HEK293 (cell line): ENCODE measurements around the gene ALOX12.

ENCODE experiments used
- CTCF ChIA-PET: fragments of 350-600 bp; formaldehyde crosslinking; extraction: SDS; loops from one replicate; lab custom pipeline; 2021; ENCODE audit warnings: antibody characterized with exemption; lab: Yijun Ruan, JAX
- POLR2A ChIA-PET: fragments of 300-600 bp; formaldehyde crosslinking; extraction: SDS; loops from one replicate; lab custom pipeline; 2020; ENCODE audit warnings: antibody characterized with exemption, inconsistent platforms; lab: Yijun Ruan, JAX
- H3K27ac ChIP-seq: fragments of 200-500 bp; sonication (Bioruptor generic); 2 replicates; pipeline ENCODE4 v1.5.1; 2014; ENCODE audit warnings: low read depth, low read length, control low read depth, inconsistent platforms; ENCODE audit errors: extremely low read depth
- H3K36me3 ChIP-seq, 2 experiments: fragments of 200-500 bp in 1 of 2; sonication (Bioruptor generic) in 1 of 2; 1 replicate in 1 of 2; 2 replicates in 1 of 2; pipeline ENCODE4 v1.5.1; 2014 to 2017; ENCODE audit warnings: inconsistent platforms in 2 of 2, low read length in 2 of 2; ENCODE audit not compliant: control insufficient read depth in 2 of 2, insufficient read depth in 1 of 2
- H3K4me1 ChIP-seq: fragments of 200-500 bp; sonication (Bioruptor generic); 2 replicates; pipeline ENCODE4 v1.5.1; 2014; ENCODE audit warnings: mild to moderate bottlenecking, low read length, inconsistent platforms; ENCODE audit not compliant: control insufficient read depth, insufficient read depth
- H3K4me3 ChIP-seq: 2 replicates; pipeline ENCODE4 v1.5.1; 2011; ENCODE audit warnings: low read depth, mild to moderate bottlenecking, control low read depth, low read length, moderate library complexity
- H3K9me3 ChIP-seq: fragments of 200-500 bp; sonication (Bioruptor generic); 2 replicates; pipeline ENCODE4 v1.5.1; 2014; ENCODE audit warnings: low read depth, low read length, inconsistent platforms; ENCODE audit not compliant: control insufficient read depth, insufficient read depth
- GLIS1 ChIP-seq: fragments of 450-650 bp; formaldehyde crosslinking; IDR thresholded peaks from 2 replicates; pipeline ENCODE4 v1.5.1; 2016; ENCODE audit warnings: missing biosample characterization, missing genetic modification characterization
- IKZF3 ChIP-seq: fragments of 450-650 bp; IDR thresholded peaks from 2 replicates; pipeline ENCODE4 v1.5.0; 2018; ENCODE audit warnings: missing biosample characterization, mild to moderate bottlenecking, missing genetic modification characterization, moderate library complexity
- KLF1 ChIP-seq: fragments of 450-650 bp; formaldehyde crosslinking; IDR thresholded peaks from 2 replicates; pipeline ENCODE4 v1.5.1; 2016; ENCODE audit warnings: missing biosample characterization, missing genetic modification characterization
- KLF7 ChIP-seq: fragments of 450-650 bp; formaldehyde crosslinking; IDR thresholded peaks from 2 replicates; pipeline ENCODE4 v1.5.1; 2016; ENCODE audit warnings: missing biosample characterization, missing genetic modification characterization, borderline replicate concordance
- KLF8 ChIP-seq: fragments of 450-650 bp; formaldehyde crosslinking; IDR thresholded peaks from 2 replicates; pipeline ENCODE4 v1.5.1; 2016; ENCODE audit warnings: missing biosample characterization, missing genetic modification characterization
- SP2 ChIP-seq: fragments of 450-650 bp; formaldehyde crosslinking; IDR thresholded peaks from 2 replicates; pipeline ENCODE4 v1.5.1; 2016; ENCODE audit warnings: missing biosample characterization, missing genetic modification characterization
- SP3 ChIP-seq: fragments of 450-650 bp; formaldehyde crosslinking; IDR thresholded peaks from 2 replicates; pipeline ENCODE4 v1.5.1; 2016; ENCODE audit warnings: missing biosample characterization, missing genetic modification characterization
- ZBTB17 ChIP-seq: fragments of 450-650 bp; formaldehyde crosslinking; IDR thresholded peaks from 2 replicates; pipeline ENCODE4 v1.5.1; 2016; ENCODE audit warnings: missing biosample characterization, missing genetic modification characterization
- ZBTB8A ChIP-seq: fragments of 450-650 bp; formaldehyde crosslinking; IDR thresholded peaks from 2 replicates; pipeline ENCODE4 v1.5.1; 2016; ENCODE audit warnings: missing biosample characterization, missing genetic modification characterization
- ZEB2 ChIP-seq: fragments of 450-650 bp; formaldehyde crosslinking; IDR thresholded peaks from 2 replicates; pipeline ENCODE4 v1.5.1; 2016; ENCODE audit warnings: missing biosample characterization, missing genetic modification characterization
- ZNF335 ChIP-seq: fragments of 450-650 bp; formaldehyde crosslinking; conservative IDR thresholded peaks from 2 replicates; pipeline ENCODE4 v1.5.1; 2016; ENCODE audit warnings: missing biosample characterization, missing genetic modification characterization
- ZNF404 ChIP-seq: fragments of 450-650 bp; formaldehyde crosslinking; IDR thresholded peaks from 2 replicates; pipeline ENCODE4 v1.5.1; 2017; ENCODE audit warnings: missing biosample characterization, missing genetic modification characterization
- ZNF426 ChIP-seq: fragments of 450-650 bp; formaldehyde crosslinking; IDR thresholded peaks from 2 replicates; pipeline ENCODE4 v1.5.1; 2017; ENCODE audit warnings: missing biosample characterization, missing genetic modification characterization, mild to moderate bottlenecking, inconsistent platforms, moderate library complexity
- ZNF473 ChIP-seq: fragments of 450-650 bp; formaldehyde crosslinking; IDR thresholded peaks from 2 replicates; pipeline ENCODE4 v1.5.1; 2017; ENCODE audit warnings: missing biosample characterization, missing genetic modification characterization
- ZNF561 ChIP-seq: fragments of 450-650 bp; IDR thresholded peaks from 2 replicates; pipeline ENCODE4 v1.5.1; 2018; ENCODE audit warnings: missing biosample characterization, missing genetic modification characterization, borderline replicate concordance
- ZNF596 ChIP-seq: fragments of 450-650 bp; IDR thresholded peaks from 2 replicates; pipeline ENCODE4 v1.5.0; 2018; ENCODE audit warnings: missing biosample characterization, mild to moderate bottlenecking, missing genetic modification characterization, moderate library complexity
- ZNF654 ChIP-seq: fragments of 450-650 bp; formaldehyde crosslinking; IDR thresholded peaks from 2 replicates; pipeline ENCODE4 v1.5.1; 2016; ENCODE audit warnings: low read depth, missing biosample characterization, missing genetic modification characterization
- ZNF660 ChIP-seq: fragments of 450-650 bp; IDR thresholded peaks from 2 replicates; pipeline ENCODE4 v1.5.1; 2018; ENCODE audit warnings: missing biosample characterization, mild to moderate bottlenecking, missing genetic modification characterization
- ZNF76 ChIP-seq: fragments of 450-650 bp; formaldehyde crosslinking; IDR thresholded peaks from 2 replicates; pipeline ENCODE4; 2016; ENCODE audit warnings: low read depth, missing biosample characterization, missing genetic modification characterization, borderline replicate concordance
- ZNF777 ChIP-seq: fragments of 450-650 bp; formaldehyde crosslinking; IDR thresholded peaks from 2 replicates; pipeline ENCODE4 v1.5.1; 2017; ENCODE audit warnings: missing biosample characterization, missing genetic modification characterization, borderline replicate concordance
- ZSCAN16 ChIP-seq: fragments of 450-650 bp; formaldehyde crosslinking; IDR thresholded peaks from 2 replicates; pipeline ENCODE4 v1.5.1; 2016; ENCODE audit warnings: missing biosample characterization, missing genetic modification characterization
- TF ChIP-seq, protein P1 (sequence below): fragments of 450-650 bp; formaldehyde crosslinking; optimal IDR thresholded peaks from 2 replicates; pipeline ENCODE3; 2016; ENCODE audit warnings: missing biosample characterization, mild to moderate bottlenecking, missing genetic modification characterization
- TF ChIP-seq, protein P2 (sequence below): sonication (generic); formaldehyde crosslinking; IDR thresholded peaks from 2 replicates; pipeline ENCODE4 v1.8.1; 2022; ENCODE audit warnings: mild to moderate bottlenecking, moderate library complexity, missing genetic modification reagents
- TF ChIP-seq, protein P3 (sequence below): fragments of 450-650 bp; formaldehyde crosslinking; IDR thresholded peaks from 2 replicates; pipeline ENCODE4 v1.5.1; 2016; ENCODE audit warnings: missing biosample characterization, missing genetic modification characterization
- TF ChIP-seq, protein P4 (sequence below): fragments of 450-650 bp; formaldehyde crosslinking; IDR thresholded peaks from 2 replicates; pipeline ENCODE4 v1.5.1; 2016; ENCODE audit warnings: missing biosample characterization, missing genetic modification characterization
- TF ChIP-seq, protein P5 (sequence below): fragments of 450-650 bp; formaldehyde crosslinking; IDR thresholded peaks from 2 replicates; pipeline ENCODE4 v1.5.1; 2017; ENCODE audit warnings: missing biosample characterization, mild to moderate bottlenecking, missing genetic modification characterization, moderate library complexity

ALOX12 gene

DNA sequence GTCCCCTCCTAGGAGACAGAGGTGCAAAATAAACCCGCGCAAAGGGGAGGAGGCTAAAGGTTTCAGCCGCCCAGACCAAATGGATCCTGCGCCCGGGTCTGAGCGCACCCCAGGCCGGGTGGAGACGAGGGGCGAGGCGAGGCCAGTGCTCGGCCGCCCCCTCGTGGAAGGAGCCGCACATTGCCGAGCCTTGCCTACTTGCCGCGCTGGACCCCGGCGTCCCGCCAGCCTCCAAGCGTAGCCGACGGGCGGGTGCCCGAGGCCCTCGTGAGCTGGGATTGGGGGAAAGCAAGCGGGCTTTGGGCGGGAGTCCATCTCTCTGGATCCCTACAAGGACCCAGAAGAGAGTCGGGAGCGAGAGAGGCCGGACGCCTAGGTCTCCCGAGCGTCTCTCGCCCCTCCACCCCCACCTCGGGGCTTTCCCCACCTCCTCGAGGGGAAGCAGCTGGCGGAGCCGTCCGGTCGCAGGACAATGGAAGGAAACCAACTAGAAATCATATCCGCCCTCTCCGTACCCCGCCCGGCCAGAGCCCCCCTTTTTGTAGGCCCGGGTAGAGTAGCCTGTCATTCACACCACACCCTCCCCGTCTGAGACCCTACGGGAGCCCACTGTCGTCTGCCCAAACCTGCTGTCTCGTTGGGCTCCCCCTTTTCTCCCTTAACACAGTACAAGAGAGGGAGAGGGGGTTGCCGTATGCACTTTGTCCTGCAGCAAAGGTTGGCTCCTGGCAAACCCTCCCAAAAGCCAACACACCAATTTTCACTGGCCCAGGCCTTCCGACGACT, 26.3 kb downstream of the ALOX12 start:
- no peak overlapping the region for H3K4me3 ChIP-seq
- CTCF ChIA-PET, result interaction anchor here (0.6 to 3.1 kb wide), 38 partner anchors 10 to 1490 kb away, joined by 3 to 35 read pairs (median 5); partner anchors contain the start of genes CLEC10A, RNASEK and SLC16A13
- no peak overlapping the region for H3K27ac ChIP-seq
- H3K36me3 ChIP-seq, result peaks cover 0 to 5% of the 10 kb centered on the region in 2 experiments; a peak in 1 of 3 replicates
- H3K4me1 ChIP-seq, result peaks cover 3% of the 10 kb centered on the region; the same call in 1 of the 2 replicates
- no peaks in the 10 kb centered on the region for H3K9me3 ChIP-seq
- POLR2A ChIA-PET, result interaction anchor here (0.6 to 1.6 kb wide), 3 partner anchors 13 to 196 kb away, joined by 3 to 5 read pairs (median 5); partner anchors contain the start of gene SLC16A13
- TF ChIP-seq, protein P1, sequence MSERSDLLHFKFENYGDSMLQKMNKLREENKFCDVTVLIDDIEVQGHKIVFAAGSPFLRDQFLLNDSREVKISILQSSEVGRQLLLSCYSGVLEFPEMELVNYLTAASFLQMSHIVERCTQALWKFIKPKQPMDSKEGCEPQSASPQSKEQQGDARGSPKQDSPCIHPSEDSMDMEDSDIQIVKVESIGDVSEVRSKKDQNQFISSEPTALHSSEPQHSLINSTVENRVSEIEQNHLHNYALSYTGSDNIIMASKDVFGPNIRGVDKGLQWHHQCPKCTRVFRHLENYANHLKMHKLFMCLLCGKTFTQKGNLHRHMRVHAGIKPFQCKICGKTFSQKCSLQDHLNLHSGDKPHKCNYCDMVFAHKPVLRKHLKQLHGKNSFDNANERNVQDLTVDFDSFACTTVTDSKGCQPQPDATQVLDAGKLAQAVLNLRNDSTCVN (tag by site-specific recombination), result peak; percentile 66
- TF ChIP-seq KLF1 (peak; percentile 9; the same call in 1 of the 2 replicates), KLF8 (tag by site-specific recombination) (peak; percentile 64; the same call in 1 of the 2 replicates), ZSCAN16 (no peak), SP3 (peak; percentile 50), ZNF654 (tag by site-specific recombination) (peak; percentile 73), ZNF335 (tag by site-specific recombination) (peak; percentile 32; the same call in 1 of the 2 replicates), ZNF777 (tag by site-specific recombination) (peak; percentile 75), KLF7 (tag by site-specific recombination) (0 out of 2 replicates have a peak, but pooled peaks have one; percentile 17), GLIS1 (tag by site-specific recombination) (no peak), ZNF76 (peak; percentile 37; the same call in 1 of the 2 replicates), ZNF561 (0 out of 2 replicates have a peak, but pooled peaks have one; percentile 40), SP2 (peak; percentile 7), ZNF596 (tag by site-specific recombination) (0 out of 2 replicates have a peak, but pooled peaks have one; percentile 16), ZNF404 (tag by site-specific recombination) (no peak), ZBTB8A (tag by site-specific recombination) (peak; percentile 39; the same call in 1 of the 2 replicates), IKZF3 (tag by site-specific recombination) (0 out of 2 replicates have a peak, but pooled peaks have one; percentile 21), ZNF473 (tag by site-specific recombination) (no peak), ZNF426 (tag by site-specific recombination) (no peak), ZBTB17 (tag by site-specific recombination) (peak; percentile 49; the same call in 1 of the 2 replicates), ZEB2 (tag by site-specific recombination) (0 out of 2 replicates have a peak, but pooled peaks have one; percentile 16), ZNF660 (tag by site-specific recombination) (0 out of 2 replicates have a peak, but pooled peaks have one; percentile 58)
- TF ChIP-seq, protein P2, sequence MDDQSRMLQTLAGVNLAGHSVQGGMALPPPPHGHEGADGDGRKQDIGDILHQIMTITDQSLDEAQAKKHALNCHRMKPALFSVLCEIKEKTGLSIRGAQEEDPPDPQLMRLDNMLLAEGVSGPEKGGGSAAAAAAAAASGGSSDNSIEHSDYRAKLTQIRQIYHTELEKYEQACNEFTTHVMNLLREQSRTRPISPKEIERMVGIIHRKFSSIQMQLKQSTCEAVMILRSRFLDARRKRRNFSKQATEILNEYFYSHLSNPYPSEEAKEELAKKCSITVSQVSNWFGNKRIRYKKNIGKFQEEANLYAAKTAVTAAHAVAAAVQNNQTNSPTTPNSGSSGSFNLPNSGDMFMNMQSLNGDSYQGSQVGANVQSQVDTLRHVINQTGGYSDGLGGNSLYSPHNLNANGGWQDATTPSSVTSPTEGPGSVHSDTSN, result peak; percentile 76; the same call in 1 of the 2 replicates
- TF ChIP-seq, protein P3, sequence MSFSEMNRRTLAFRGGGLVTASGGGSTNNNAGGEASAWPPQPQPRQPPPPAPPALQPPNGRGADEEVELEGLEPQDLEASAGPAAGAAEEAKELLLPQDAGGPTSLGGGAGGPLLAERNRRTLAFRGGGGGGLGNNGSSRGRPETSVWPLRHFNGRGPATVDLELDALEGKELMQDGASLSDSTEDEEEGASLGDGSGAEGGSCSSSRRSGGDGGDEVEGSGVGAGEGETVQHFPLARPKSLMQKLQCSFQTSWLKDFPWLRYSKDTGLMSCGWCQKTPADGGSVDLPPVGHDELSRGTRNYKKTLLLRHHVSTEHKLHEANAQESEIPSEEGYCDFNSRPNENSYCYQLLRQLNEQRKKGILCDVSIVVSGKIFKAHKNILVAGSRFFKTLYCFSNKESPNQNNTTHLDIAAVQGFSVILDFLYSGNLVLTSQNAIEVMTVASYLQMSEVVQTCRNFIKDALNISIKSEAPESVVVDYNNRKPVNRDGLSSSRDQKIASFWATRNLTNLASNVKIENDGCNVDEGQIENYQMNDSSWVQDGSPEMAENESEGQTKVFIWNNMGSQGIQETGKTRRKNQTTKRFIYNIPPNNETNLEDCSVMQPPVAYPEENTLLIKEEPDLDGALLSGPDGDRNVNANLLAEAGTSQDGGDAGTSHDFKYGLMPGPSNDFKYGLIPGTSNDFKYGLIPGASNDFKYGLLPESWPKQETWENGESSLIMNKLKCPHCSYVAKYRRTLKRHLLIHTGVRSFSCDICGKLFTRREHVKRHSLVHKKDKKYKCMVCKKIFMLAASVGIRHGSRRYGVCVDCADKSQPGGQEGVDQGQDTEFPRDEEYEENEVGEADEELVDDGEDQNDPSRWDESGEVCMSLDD, result peak; percentile 89
- TF ChIP-seq, protein P4, sequence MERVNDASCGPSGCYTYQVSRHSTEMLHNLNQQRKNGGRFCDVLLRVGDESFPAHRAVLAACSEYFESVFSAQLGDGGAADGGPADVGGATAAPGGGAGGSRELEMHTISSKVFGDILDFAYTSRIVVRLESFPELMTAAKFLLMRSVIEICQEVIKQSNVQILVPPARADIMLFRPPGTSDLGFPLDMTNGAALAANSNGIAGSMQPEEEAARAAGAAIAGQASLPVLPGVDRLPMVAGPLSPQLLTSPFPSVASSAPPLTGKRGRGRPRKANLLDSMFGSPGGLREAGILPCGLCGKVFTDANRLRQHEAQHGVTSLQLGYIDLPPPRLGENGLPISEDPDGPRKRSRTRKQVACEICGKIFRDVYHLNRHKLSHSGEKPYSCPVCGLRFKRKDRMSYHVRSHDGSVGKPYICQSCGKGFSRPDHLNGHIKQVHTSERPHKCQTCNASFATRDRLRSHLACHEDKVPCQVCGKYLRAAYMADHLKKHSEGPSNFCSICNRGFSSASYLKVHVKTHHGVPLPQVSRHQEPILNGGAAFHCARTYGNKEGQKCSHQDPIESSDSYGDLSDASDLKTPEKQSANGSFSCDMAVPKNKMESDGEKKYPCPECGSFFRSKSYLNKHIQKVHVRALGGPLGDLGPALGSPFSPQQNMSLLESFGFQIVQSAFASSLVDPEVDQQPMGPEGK, result peak; percentile 43; the same call in 1 of the 2 replicates
- TF ChIP-seq, protein P5, sequence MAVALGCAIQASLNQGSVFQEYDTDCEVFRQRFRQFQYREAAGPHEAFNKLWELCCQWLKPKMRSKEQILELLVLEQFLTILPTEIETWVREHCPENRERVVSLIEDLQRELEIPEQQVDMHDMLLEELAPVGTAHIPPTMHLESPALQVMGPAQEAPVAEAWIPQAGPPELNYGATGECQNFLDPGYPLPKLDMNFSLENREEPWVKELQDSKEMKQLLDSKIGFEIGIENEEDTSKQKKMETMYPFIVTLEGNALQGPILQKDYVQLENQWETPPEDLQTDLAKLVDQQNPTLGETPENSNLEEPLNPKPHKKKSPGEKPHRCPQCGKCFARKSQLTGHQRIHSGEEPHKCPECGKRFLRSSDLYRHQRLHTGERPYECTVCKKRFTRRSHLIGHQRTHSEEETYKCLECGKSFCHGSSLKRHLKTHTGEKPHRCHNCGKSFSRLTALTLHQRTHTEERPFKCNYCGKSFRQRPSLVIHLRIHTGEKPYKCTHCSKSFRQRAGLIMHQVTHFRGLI (tag by site-specific recombination), result no peak
